Measurements from ENCODE around the gene INCA1. TPM values are rescaled to one million over a fixed set of nuclear protein-coding genes. Genes with fewer than 3 reads are reported as not detected.
A peak's percentile ranks its signal among the peaks of the same experiment; 100 is the strongest.

INCA1 gene
- polyA plus RNA-seq, 1 donor from 2014 or later: 0.38 TPM

DNA sequence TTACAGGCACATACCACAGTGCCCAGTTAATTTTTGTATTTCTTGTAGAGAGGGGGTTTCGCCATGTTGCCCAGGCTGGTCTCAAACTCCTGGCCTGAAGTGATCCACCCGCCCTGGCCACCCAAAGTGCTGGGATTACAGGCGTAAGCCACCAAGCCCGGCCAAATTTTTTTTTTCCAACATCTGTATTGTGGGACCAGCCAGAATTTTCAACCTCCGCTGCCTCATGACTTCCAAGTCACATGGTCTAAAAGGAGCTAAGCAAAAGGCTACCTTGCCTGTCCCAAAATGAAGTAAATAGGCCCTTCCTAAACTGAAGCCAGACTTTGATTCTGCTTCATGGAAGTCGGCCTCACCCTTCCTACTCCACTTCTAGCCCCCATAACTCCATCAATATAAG is 25.5 kb downstream of the INCA1 start:
- H4K20me1 ChIP-seq (ENCODE audit: insufficient read depth): no peaks in the 10 kb centered on the region
- H3K27ac ChIP-seq (ENCODE audit: low read length): no peak overlapping the region
- H3K9me2 ChIP-seq (ENCODE audit: insufficient read depth, low read length): no peaks in the 10 kb centered on the region
- H2AFZ ChIP-seq (ENCODE audit: low read depth, low read length): no peak overlapping the region
- no peak overlapping the region for H3K4me3 ChIP-seq (ENCODE audit: low read length)
- no peaks in the 10 kb centered on the region for H3K27me3 ChIP-seq (ENCODE audit: insufficient read depth, low read depth, low read length)
- H3K36me3 ChIP-seq (ENCODE audit: insufficient read depth, low read length): no peaks in the 10 kb centered on the region
- TF ChIP-seq EP300 (conservative IDR thresholded peaks at IDR 0.05; ENCODE audit: poor library complexity, severe bottlenecking): no peak
- TF ChIP-seq, protein P1, sequence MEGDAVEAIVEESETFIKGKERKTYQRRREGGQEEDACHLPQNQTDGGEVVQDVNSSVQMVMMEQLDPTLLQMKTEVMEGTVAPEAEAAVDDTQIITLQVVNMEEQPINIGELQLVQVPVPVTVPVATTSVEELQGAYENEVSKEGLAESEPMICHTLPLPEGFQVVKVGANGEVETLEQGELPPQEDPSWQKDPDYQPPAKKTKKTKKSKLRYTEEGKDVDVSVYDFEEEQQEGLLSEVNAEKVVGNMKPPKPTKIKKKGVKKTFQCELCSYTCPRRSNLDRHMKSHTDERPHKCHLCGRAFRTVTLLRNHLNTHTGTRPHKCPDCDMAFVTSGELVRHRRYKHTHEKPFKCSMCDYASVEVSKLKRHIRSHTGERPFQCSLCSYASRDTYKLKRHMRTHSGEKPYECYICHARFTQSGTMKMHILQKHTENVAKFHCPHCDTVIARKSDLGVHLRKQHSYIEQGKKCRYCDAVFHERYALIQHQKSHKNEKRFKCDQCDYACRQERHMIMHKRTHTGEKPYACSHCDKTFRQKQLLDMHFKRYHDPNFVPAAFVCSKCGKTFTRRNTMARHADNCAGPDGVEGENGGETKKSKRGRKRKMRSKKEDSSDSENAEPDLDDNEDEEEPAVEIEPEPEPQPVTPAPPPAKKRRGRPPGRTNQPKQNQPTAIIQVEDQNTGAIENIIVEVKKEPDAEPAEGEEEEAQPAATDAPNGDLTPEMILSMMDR (IDR thresholded peaks at IDR 0.05; ENCODE audit: poor library complexity, severe bottlenecking): no peak
- no peak for TF ChIP-seq TAF1 (IDR thresholded peaks at IDR 0.05; ENCODE audit: low read depth)
- no peak for TF ChIP-seq SMC3 (conservative IDR thresholded peaks at IDR 0.05; ENCODE audit: poor library complexity)
- TF ChIP-seq POLR2AphosphoS5 (IDR thresholded peaks at IDR 0.05): no peak
- H3K4me2 ChIP-seq (ENCODE audit: low read length): no peak overlapping the region
- no peak overlapping the region for H3K9ac ChIP-seq (ENCODE audit: low read length)
- H3K79me2 ChIP-seq (replicated peaks; ENCODE audit: insufficient read depth, low read length): no peaks in the 10 kb centered on the region
- H3F3A ChIP-seq (ENCODE audit: insufficient read depth, low read length, poor library complexity, severe bottlenecking): peaks cover 3% of the 10 kb centered on the region
- H3K9me3 ChIP-seq (ENCODE audit: low read length): no peaks in the 10 kb centered on the region

DNA sequence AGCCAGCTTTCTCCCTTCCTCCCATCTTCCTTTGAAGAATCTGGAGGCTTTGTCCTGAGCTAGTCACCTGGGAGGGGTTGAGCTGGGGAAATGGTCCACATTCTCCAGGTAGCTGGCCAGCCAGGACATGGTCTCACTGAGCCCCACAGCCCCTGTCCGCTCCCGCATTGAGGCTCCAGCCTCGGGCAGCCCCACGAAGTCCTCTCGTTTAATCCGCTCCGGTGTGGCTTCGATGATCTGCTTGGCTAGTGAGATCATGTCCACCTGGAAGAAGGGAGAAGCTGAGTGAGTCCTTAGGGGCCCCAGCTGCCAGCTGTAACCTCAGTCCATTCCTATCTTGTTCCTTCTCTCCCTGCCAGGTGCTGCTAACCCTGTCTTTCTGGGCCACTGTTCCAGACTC is 27.0 kb downstream of the INCA1 start:
- Histone ChIP-seq H3K9me2 (ENCODE audit: insufficient read depth, low read length) (no peaks in the 10 kb centered on the region), H3K4me2 (ENCODE audit: low read length) (no peak overlapping the region), H3K36me3 (ENCODE audit: insufficient read depth, low read length) (no peaks in the 10 kb centered on the region), H3K79me2 (replicated peaks; ENCODE audit: insufficient read depth, low read length) (no peaks in the 10 kb centered on the region), H3F3A (ENCODE audit: insufficient read depth, low read length, poor library complexity, severe bottlenecking) (peaks cover 9% of the 10 kb centered on the region), H4K20me1 (ENCODE audit: insufficient read depth) (no peaks in the 10 kb centered on the region), H3K9ac (ENCODE audit: low read length) (no peak overlapping the region), H3K4me3 (ENCODE audit: low read length) (no peak overlapping the region), H3K27ac (ENCODE audit: low read length) (no peak overlapping the region), H3K9me3 (ENCODE audit: low read length) (no peaks in the 10 kb centered on the region), H2AFZ (ENCODE audit: low read depth, low read length) (no peak overlapping the region), H3K27me3 (ENCODE audit: insufficient read depth, low read depth, low read length) (no peaks in the 10 kb centered on the region)
- TF ChIP-seq POLR2AphosphoS5 (IDR thresholded peaks at IDR 0.05) (no peak), TAF1 (IDR thresholded peaks at IDR 0.05; ENCODE audit: low read depth) (no peak), EP300 (conservative IDR thresholded peaks at IDR 0.05; ENCODE audit: poor library complexity, severe bottlenecking) (no peak), SMC3 (conservative IDR thresholded peaks at IDR 0.05; ENCODE audit: poor library complexity) (no peak), RAD21 (conservative IDR thresholded peaks at IDR 0.05) (no peak), MXI1 (conservative IDR thresholded peaks at IDR 0.05; ENCODE audit: poor library complexity, severe bottlenecking) (no peak)
- TF ChIP-seq, protein P1 (IDR thresholded peaks at IDR 0.05; ENCODE audit: poor library complexity, severe bottlenecking): no peak

DNA sequence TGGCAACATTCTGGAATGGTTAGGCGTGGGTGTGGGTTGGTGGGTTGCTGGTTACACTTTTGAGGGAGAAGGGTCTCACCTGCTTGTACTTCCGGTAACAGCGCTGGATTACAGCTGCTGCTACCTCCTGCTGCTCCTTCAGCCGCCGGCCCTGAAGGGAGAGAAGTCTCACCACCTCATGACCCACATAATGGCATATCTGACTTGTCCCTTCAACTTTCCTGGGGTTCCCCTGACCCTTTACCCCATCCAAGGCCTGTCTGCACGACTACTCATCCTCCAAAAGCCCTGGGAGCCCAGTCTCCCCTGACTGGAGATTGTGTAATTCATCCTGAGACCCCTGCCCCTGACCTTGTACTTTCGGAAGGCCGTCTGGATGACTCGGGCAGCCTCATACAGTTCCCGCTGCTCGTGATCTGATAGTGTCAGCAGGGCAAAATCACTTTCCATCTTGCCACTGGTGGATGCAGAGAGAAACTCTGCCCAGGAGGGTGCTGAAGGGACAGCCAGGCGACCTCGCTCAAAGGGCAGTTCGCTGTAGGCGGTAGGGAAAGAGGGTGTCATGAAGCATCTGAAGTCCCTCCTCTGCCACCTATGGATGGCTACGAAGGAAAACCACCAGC is 27.7 kb downstream of the INCA1 start:
- peak overlapping the region; percentile 71 for H3K4me3 ChIP-seq (ENCODE audit: low read length)

More for the DNA sequence above, 27.7 kb downstream of the INCA1 start:
- TF ChIP-seq MXI1 (conservative IDR thresholded peaks at IDR 0.05; ENCODE audit: poor library complexity, severe bottlenecking) (no peak), TAF1 (IDR thresholded peaks at IDR 0.05; ENCODE audit: low read depth) (no peak), POLR2AphosphoS5 (IDR thresholded peaks at IDR 0.05) (no peak), EP300 (conservative IDR thresholded peaks at IDR 0.05; ENCODE audit: poor library complexity, severe bottlenecking) (no peak), RAD21 (conservative IDR thresholded peaks at IDR 0.05) (no peak), EZH2 (IDR thresholded peaks at IDR 0.05; ENCODE audit: borderline replicate concordance, insufficient read depth, low read length, poor library complexity, severe bottlenecking) (no peak), SMC3 (conservative IDR thresholded peaks at IDR 0.05; ENCODE audit: poor library complexity) (no peak)
- TF ChIP-seq, protein P1 (IDR thresholded peaks at IDR 0.05; ENCODE audit: poor library complexity, severe bottlenecking): no peak
- TF ChIP-seq, protein P2, sequence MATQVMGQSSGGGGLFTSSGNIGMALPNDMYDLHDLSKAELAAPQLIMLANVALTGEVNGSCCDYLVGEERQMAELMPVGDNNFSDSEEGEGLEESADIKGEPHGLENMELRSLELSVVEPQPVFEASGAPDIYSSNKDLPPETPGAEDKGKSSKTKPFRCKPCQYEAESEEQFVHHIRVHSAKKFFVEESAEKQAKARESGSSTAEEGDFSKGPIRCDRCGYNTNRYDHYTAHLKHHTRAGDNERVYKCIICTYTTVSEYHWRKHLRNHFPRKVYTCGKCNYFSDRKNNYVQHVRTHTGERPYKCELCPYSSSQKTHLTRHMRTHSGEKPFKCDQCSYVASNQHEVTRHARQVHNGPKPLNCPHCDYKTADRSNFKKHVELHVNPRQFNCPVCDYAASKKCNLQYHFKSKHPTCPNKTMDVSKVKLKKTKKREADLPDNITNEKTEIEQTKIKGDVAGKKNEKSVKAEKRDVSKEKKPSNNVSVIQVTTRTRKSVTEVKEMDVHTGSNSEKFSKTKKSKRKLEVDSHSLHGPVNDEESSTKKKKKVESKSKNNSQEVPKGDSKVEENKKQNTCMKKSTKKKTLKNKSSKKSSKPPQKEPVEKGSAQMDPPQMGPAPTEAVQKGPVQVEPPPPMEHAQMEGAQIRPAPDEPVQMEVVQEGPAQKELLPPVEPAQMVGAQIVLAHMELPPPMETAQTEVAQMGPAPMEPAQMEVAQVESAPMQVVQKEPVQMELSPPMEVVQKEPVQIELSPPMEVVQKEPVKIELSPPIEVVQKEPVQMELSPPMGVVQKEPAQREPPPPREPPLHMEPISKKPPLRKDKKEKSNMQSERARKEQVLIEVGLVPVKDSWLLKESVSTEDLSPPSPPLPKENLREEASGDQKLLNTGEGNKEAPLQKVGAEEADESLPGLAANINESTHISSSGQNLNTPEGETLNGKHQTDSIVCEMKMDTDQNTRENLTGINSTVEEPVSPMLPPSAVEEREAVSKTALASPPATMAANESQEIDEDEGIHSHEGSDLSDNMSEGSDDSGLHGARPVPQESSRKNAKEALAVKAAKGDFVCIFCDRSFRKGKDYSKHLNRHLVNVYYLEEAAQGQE (IDR thresholded peaks at IDR 0.05; ENCODE audit: borderline replicate concordance): no peak
- no peak overlapping the region for H2AFZ ChIP-seq (ENCODE audit: low read depth, low read length)
- peak overlapping the region; percentile 97 for H3K27ac ChIP-seq (ENCODE audit: low read length)
- H3K27me3 ChIP-seq (ENCODE audit: insufficient read depth, low read depth, low read length): no peaks in the 10 kb centered on the region
- H4K20me1 ChIP-seq (ENCODE audit: insufficient read depth): no peaks in the 10 kb centered on the region
- H3K9ac ChIP-seq (ENCODE audit: low read length): peak overlapping the region; percentile 89
- no peaks in the 10 kb centered on the region for H3K9me2 ChIP-seq (ENCODE audit: insufficient read depth, low read length)
- H3K36me3 ChIP-seq (ENCODE audit: insufficient read depth, low read length): no peaks in the 10 kb centered on the region
- no peaks in the 10 kb centered on the region for H3K9me3 ChIP-seq (ENCODE audit: low read length)
- no peak overlapping the region for H3K4me2 ChIP-seq (ENCODE audit: low read length)
- no peaks in the 10 kb centered on the region for H3K79me2 ChIP-seq (replicated peaks; ENCODE audit: insufficient read depth, low read length)
- peaks cover 9% of the 10 kb centered on the region for H3F3A ChIP-seq (ENCODE audit: insufficient read depth, low read length, poor library complexity, severe bottlenecking)

All from neural cell (in vitro differentiated cells).